Left ventricle myocardium inferior (tissue), 1 donor: ENCODE data around the gene SLC41A3. TPM values are rescaled to one million over a fixed set of nuclear protein-coding genes. Genes with fewer than 3 reads are reported as not detected.
A peak's percentile ranks its signal among the peaks of the same experiment; 100 is the strongest.

ENCODE experiments used
- DNase-seq: peaks from one replicate; pipeline ENCODE4 v3.0.0-alpha.2; 2020
- H3K27ac ChIP-seq: fragments of 200-600 bp; replicated peaks from 2 replicates; pipeline ENCODE4 v1.8.0; 2021
- H3K27me3 ChIP-seq: fragments of 200-600 bp; 2 replicates; pipeline ENCODE4 v1.8.0; 2021; ENCODE audit warnings: low read depth
- H3K36me3 ChIP-seq: fragments of 200-600 bp; 2 replicates; pipeline ENCODE4 v1.8.0; 2021
- H3K4me1 ChIP-seq: fragments of 200-600 bp; 2 replicates; pipeline ENCODE4 v1.8.0; 2021
- H3K4me3 ChIP-seq: fragments of 200-600 bp; 2 replicates; pipeline ENCODE4 v1.8.0; 2021; ENCODE audit warnings: mild to moderate bottlenecking, moderate library complexity
- H3K9me3 ChIP-seq: fragments of 200-600 bp; replicated peaks from 2 replicates; pipeline ENCODE4 v1.8.0; 2021
- intact Hi-C: fragments of 100-400 bp; cut with micrococcal nuclease; formaldehyde crosslinking; loops from one replicate; pipeline ENCODE4 v1.11.0; 2022
- total RNA-seq: library from RNA; stranded (reverse); fragmentation: NEBNext Ultra II Directional; extraction: Animal tissue kit (Norgen Biotek cat#: 25700); gene quantifications from one replicate; pipeline ENCODE4 v1.2.1, GENCODE V29; 2021
- TF ChIP-seq, protein P1 (sequence below): fragments of 200-600 bp; IDR thresholded peaks from 2 replicates; pipeline ENCODE4 v1.8.0; 2021; ENCODE audit warnings: antibody characterized with exemption, mild to moderate bottlenecking, borderline replicate concordance
- donor health status: DM: no; HTN: yes; CAD: no; lungs with severe emphysema.

Gene SLC41A3
- total RNA-seq, 1 donor from 2014 or later, result 30.2 TPM

DNA sequence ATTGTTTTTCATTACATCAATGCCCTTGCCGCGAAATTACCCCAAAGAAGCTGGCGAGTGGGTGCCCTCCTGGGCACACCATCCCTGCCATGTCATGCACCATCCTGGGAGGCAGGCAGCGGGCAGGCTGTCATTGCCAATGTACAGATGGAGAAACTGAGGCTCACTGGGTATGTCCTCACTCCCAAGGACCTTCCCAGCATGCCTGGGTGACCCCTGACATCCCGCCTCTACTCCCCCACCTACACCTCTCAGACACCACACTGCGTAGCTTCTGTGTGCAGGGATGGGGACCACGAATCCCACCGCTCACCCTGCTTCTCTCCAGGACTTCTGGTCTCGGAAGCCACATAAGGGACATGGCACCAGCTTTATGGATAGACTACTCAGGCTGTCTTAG is 41.0 kb upstream of the SLC41A3 start:
- Histone ChIP-seq H3K27ac (no peak overlapping the region), H3K4me1 (no peaks in the 10 kb centered on the region), H3K27me3 (no peaks in the 10 kb centered on the region), H3K4me3 (no peak overlapping the region), H3K36me3 (no peaks in the 10 kb centered on the region), H3K9me3 (no peaks in the 10 kb centered on the region)
- peak; percentile 3 for DNase-seq
- intact Hi-C loops, result no loop called here
- TF ChIP-seq, protein P1, sequence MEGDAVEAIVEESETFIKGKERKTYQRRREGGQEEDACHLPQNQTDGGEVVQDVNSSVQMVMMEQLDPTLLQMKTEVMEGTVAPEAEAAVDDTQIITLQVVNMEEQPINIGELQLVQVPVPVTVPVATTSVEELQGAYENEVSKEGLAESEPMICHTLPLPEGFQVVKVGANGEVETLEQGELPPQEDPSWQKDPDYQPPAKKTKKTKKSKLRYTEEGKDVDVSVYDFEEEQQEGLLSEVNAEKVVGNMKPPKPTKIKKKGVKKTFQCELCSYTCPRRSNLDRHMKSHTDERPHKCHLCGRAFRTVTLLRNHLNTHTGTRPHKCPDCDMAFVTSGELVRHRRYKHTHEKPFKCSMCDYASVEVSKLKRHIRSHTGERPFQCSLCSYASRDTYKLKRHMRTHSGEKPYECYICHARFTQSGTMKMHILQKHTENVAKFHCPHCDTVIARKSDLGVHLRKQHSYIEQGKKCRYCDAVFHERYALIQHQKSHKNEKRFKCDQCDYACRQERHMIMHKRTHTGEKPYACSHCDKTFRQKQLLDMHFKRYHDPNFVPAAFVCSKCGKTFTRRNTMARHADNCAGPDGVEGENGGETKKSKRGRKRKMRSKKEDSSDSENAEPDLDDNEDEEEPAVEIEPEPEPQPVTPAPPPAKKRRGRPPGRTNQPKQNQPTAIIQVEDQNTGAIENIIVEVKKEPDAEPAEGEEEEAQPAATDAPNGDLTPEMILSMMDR, result no peak

DNA sequence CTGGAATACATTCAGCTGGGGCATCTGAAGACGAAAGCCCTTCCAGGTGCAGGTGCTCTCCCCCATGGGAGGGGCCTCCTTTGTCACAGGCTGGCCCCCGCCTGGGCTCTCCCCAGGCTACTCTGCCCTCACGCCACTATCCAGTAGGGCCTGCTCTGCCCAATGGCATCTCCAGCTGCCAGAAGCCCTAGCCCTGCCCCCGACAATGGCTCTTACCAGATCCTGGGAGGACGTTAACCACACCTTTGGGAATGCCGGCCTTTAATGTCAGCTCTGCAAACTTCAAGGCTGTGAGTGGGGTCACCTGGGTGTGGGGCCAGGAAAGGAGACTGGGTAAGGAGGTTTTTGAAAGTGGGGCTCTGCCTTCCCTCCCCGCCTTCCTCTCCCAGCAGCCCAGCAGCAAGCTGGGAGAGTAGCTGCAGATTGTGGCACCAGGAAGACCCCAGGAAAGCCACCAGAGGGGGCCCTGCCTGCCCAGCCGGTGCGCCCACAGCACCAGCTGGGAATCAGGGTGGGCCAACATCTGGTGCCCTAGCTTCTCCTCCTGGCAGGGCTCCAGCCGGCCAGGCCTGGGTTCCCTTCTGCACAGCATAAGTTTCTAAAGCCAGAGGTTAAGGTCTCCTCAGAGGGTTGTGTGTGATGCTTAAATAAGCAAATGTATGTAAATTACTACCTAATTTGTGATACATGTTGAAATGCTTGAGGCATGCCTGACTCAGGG is 40.4 kb upstream of the SLC41A3 start:
- no peak overlapping the region for H3K27ac ChIP-seq
- intact Hi-C loops, result no loop called here
- H3K4me3 ChIP-seq, result no peak overlapping the region
- peak; percentile 7 for DNase-seq
- no peaks in the 10 kb centered on the region for H3K4me1 ChIP-seq
- TF ChIP-seq, protein P1, result no peak
- no peaks in the 10 kb centered on the region for H3K36me3 ChIP-seq
- no peaks in the 10 kb centered on the region for H3K9me3 ChIP-seq
- H3K27me3 ChIP-seq, result no peaks in the 10 kb centered on the region

DNA sequence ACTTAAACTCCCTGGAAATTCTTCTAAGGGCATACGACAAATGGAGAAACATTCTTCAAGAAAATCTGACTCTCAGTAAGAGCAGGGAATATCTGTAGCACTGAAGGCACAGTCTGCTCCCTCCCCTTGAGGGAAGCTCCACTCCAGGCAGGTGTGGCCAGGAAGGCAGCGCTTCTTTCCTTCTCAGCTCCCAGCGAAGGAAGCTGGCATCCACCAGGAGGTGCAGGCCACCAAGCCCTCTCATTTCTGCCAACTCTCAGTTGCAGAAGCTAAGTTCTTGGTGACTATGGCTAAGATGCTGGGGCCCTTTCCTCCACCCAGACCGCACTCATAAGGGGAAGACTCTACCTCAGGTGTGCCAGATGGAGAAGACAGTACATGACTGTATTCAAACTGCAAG is 37.7 kb upstream of the SLC41A3 start:
- TF ChIP-seq, protein P1, result no peak
- Histone ChIP-seq H3K27ac (no peak overlapping the region), H3K27me3 (no peaks in the 10 kb centered on the region)

DNA sequence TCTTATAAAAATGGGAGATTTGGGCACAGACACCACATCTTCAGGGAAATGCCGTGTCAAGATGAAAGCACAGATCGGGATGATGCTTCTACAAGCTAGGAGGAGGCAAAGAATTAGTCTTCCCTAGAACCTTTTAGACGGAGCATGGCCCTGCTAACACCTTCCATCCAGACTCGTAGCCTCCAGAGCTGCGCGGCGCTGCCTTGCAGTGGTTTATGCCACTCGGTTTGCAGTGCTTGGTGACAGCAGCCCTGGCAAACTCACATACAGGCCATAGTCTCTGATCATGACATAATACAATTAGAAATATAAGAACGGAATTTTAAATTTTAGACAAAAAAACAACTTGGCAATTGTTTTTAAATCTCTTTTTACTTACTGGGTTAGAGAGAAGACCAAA is 37.1 kb upstream of the SLC41A3 start:
- TF ChIP-seq, protein P1, result no peak
- intact Hi-C loops, result no loop called here
- no peak overlapping the region for H3K27ac ChIP-seq
- H3K9me3 ChIP-seq, result no peaks in the 10 kb centered on the region
- no peaks in the 10 kb centered on the region for H3K4me1 ChIP-seq
- H3K4me3 ChIP-seq, result no peak overlapping the region
- no peak for DNase-seq
- no peaks in the 10 kb centered on the region for H3K27me3 ChIP-seq
- no peaks in the 10 kb centered on the region for H3K36me3 ChIP-seq

More for the DNA sequence above, 37.7 kb upstream of the SLC41A3 start:
- Histone ChIP-seq H3K4me1 (no peaks in the 10 kb centered on the region), H3K4me3 (no peak overlapping the region), H3K36me3 (no peaks in the 10 kb centered on the region), H3K9me3 (no peaks in the 10 kb centered on the region)
- intact Hi-C loops, result no loop called here
- no peak for DNase-seq

DNA sequence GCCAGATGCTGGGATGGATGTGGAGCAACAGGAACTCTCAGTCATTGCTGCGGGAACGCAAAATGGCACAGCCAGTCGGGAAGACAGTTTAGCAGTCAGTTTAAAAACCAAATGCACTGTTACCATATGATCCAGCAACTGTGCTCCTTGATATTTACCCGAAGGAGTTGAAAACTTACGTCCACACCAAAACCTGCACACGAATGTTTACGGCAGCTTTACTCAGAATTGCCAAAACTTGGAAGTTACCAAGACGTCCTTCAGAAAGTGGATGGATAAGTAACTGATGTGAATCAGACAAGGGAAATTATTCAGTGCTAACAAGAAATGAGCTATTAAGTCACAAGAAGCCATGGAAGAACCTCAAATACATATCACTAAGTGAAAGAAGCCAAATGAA is 36.1 kb upstream of the SLC41A3 start:
- TF ChIP-seq, protein P1, result no peak
- intact Hi-C loops, result no loop called here
- no peaks in the 10 kb centered on the region for H3K4me1 ChIP-seq
- no peak overlapping the region for H3K27ac ChIP-seq
- no peaks in the 10 kb centered on the region for H3K27me3 ChIP-seq
- no peaks in the 10 kb centered on the region for H3K36me3 ChIP-seq
- H3K4me3 ChIP-seq, result no peak overlapping the region
- no peak for DNase-seq
- no peaks in the 10 kb centered on the region for H3K9me3 ChIP-seq
